HepG2 (cell line): Measurements from ENCODE around the gene ZNF101. TPM values are rescaled to one million over a fixed set of nuclear protein-coding genes. Genes with fewer than 3 reads are reported as not detected.

ENCODE experiments used
- CBX5 ChIP-seq: sonication (generic); formaldehyde crosslinking; IDR thresholded peaks from 2 replicates; pipeline ENCODE4 v1.4.0; 2020; ENCODE audit warnings: missing genetic modification reagents, borderline replicate concordance
- HDAC2 ChIP-seq: sonication (generic); formaldehyde crosslinking; IDR thresholded peaks from 2 replicates; pipeline ENCODE4 v1.4.0; 2020; ENCODE audit warnings: missing genetic modification reagents
- ISL2 ChIP-seq: sonication (generic); formaldehyde crosslinking; IDR thresholded peaks from 2 replicates; pipeline ENCODE4 v1.5.0; 2020; ENCODE audit warnings: missing genetic modification reagents
- MIER2 ChIP-seq: IDR thresholded peaks from 2 replicates; pipeline ENCODE4 v1.6.1; 2016; ENCODE audit warnings: missing biosample characterization, missing genetic modification reagents
- PAF1 ChIP-seq: IDR thresholded peaks from 2 replicates; pipeline ENCODE4 v1.6.1; 2016; ENCODE audit warnings: missing genetic modification reagents, missing compliant biosample characterization
- PRDM4 ChIP-seq: sonication (generic); formaldehyde crosslinking; IDR thresholded peaks from 2 replicates; pipeline ENCODE4 v1.9.0; 2021; ENCODE audit warnings: missing genetic modification reagents, borderline replicate concordance
- TBX3 ChIP-seq: fragments of 450-650 bp; IDR thresholded peaks from 2 replicates; pipeline ENCODE4 v1.6.1; 2017; ENCODE audit warnings: antibody characterized with exemption, mild to moderate bottlenecking, inconsistent platforms, borderline replicate concordance
- ZBTB1 ChIP-seq: sonication (generic); formaldehyde crosslinking; IDR thresholded peaks from 2 replicates; pipeline ENCODE4 v1.4.0; 2020; ENCODE audit warnings: missing genetic modification reagents, borderline replicate concordance
- ZNF142 ChIP-seq: sonication (generic); formaldehyde crosslinking; IDR thresholded peaks from 2 replicates; pipeline ENCODE4 v1.4.0; 2020; ENCODE audit warnings: missing genetic modification reagents
- ZNF230 ChIP-seq: sonication (generic); formaldehyde crosslinking; IDR thresholded peaks from 2 replicates; pipeline ENCODE4 v1.4.0; 2020; ENCODE audit warnings: mild to moderate bottlenecking, missing genetic modification reagents
- ZNF333 ChIP-seq: sonication (generic); formaldehyde crosslinking; IDR thresholded peaks from 2 replicates; pipeline ENCODE4 v1.4.0; 2020; ENCODE audit warnings: mild to moderate bottlenecking, missing genetic modification reagents, borderline replicate concordance
- ZNF33B ChIP-seq: sonication (generic); formaldehyde crosslinking; IDR thresholded peaks from 2 replicates; pipeline ENCODE4 v1.5.1; 2020; ENCODE audit warnings: mild to moderate bottlenecking, missing genetic modification reagents
- ZNF484 ChIP-seq: sonication (generic); formaldehyde crosslinking; IDR thresholded peaks from 2 replicates; pipeline ENCODE4 v1.5.1; 2020; ENCODE audit warnings: mild to moderate bottlenecking, low read depth, missing genetic modification reagents, borderline replicate concordance
- ZNF652 ChIP-seq: IDR thresholded peaks from 2 replicates; pipeline ENCODE4 v1.6.1; 2016; ENCODE audit warnings: low read depth, borderline replicate concordance
- ZNF879 ChIP-seq: sonication (generic); formaldehyde crosslinking; IDR thresholded peaks from 2 replicates; pipeline ENCODE4 v1.8.1; 2023; ENCODE audit warnings: missing genetic modification reagents
- ZSCAN30 ChIP-seq: sonication (generic); formaldehyde crosslinking; IDR thresholded peaks from 2 replicates; pipeline ENCODE4 v1.5.0; 2020; ENCODE audit warnings: mild to moderate bottlenecking, missing genetic modification reagents
- polyA plus RNA-seq, 8 experiments: library from polyadenylated mRNA; depleted of rRNA in 3 of 8; stranded (reverse) in 7 of 8; unstranded in 1 of 8; fragments of >200 nt; fragmentation: Illumina TruSeq in 4 of 8; extraction: Trizol in 4 of 8; gene quantifications; 2 replicates each; pipeline versions ENCODE4 v1.2.1 to v1.2.3, GENCODE V29; 2011 to 2016; ENCODE audit warnings: low read depth in 4 of 8, missing spikeins in 1 of 8, mixed read lengths in 1 of 8; ENCODE audit not compliant: insufficient read depth in 1 of 8
- total RNA-seq, 5 experiments: library from RNA; depleted of rRNA; stranded (reverse); fragments of >200 nt; fragmentation: Illumina TruSeq; extraction: Trizol; gene quantifications; 2 replicates each; pipeline ENCODE4 v1.2.3, GENCODE V29; 2016; ENCODE audit warnings: low read depth in 1 of 5
- TF ChIP-seq, protein P1 (sequence below): sonication (generic); formaldehyde crosslinking; IDR thresholded peaks from 2 replicates; pipeline ENCODE4 v1.4.0; 2020; ENCODE audit warnings: missing genetic modification reagents
- TF ChIP-seq, protein P2 (sequence below): sonication (generic); formaldehyde crosslinking; conservative IDR thresholded peaks from 2 replicates; pipeline ENCODE4 v1.4.0; 2020; ENCODE audit warnings: missing genetic modification reagents

ZNF101 gene
- total and polyA plus RNA-seq, 2 of the 13 experiments (the other 11 are each of a cell fraction or from before 2014, with no cell fraction given) = 12.9 to 28.9 TPM

DNA sequence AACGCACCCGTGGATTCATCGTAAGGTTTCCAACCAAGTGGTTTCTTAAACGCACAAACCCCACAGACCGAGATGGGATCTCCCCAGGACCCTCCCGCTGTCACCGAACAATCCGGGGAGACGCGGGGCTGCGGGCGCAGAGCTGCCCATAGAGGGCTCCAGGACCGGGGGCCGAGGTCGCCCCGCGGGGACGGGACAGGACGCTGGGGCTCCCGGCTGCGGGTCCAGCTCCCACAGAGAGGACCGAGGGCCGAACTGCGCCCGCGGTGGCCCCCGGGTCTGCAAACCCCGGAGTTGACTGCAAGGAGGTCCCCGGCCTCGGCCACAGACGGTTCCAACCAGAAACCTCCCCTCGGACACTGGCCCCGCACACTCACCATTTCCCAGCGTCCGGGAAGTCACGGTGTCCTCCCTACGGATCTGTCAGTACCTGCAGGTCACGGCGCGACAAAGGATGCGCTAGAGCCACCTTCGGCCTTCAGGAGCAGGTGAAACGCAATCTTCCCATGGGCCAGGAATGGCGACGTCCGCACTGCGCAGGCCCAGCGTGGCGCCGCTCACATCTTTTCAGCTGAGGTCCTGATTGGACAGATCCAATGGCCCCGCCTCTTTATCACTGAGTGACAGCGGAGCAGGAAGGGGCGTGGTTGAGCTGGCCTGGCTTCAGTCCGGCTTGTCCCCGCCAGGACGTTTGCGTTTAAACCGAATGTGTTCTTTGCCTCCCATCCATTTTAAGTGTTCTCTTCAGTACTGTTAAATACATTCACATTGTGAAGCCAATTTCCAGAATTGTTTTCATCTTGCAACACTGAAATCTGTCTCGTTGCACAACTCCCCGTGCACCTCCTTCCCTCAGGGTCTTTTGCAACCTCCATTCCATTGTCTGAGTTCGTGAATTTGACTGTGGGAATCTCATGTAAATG, 64.2 kb downstream of the ZNF101 start, which contains the start of gene ZNF14 (continued):
- TF ChIP-seq ZNF142 (CRISPR knock-in tag) (no peak), PAF1 (no peak), ZNF33B (peak; percentile 51; the same call in 1 of the 2 replicates), ISL2 (no peak), TBX3 (no peak), HDAC2 (CRISPR knock-in tag) (peak; percentile 41; the same call in 1 of the 2 replicates), PRDM4 (no peak), MIER2 (0 out of 2 replicates have a peak, but pooled peaks have one; percentile 13), ZNF230 (CRISPR knock-in tag) (0 out of 2 replicates have a peak, but pooled peaks have one; percentile 26), ZSCAN30 (no peak), ZBTB1 (no peak), ZNF879 (CRISPR knock-in tag) (peak; percentile 73; the same call in 1 of the 2 replicates), CBX5 (peak; percentile 28; the same call in 1 of the 2 replicates), ZNF333 (no peak), ZNF652 (no peak), ZNF484 (CRISPR knock-in tag) (no peak)
- TF ChIP-seq, protein P1, sequence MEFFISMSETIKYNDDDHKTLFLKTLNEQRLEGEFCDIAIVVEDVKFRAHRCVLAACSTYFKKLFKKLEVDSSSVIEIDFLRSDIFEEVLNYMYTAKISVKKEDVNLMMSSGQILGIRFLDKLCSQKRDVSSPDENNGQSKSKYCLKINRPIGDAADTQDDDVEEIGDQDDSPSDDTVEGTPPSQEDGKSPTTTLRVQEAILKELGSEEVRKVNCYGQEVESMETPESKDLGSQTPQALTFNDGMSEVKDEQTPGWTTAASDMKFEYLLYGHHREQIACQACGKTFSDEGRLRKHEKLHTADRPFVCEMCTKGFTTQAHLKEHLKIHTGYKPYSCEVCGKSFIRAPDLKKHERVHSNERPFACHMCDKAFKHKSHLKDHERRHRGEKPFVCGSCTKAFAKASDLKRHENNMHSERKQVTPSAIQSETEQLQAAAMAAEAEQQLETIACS (CRISPR knock-in tag) = 0 out of 2 replicates have a peak, but pooled peaks have one; percentile 32
- TF ChIP-seq, protein P2, sequence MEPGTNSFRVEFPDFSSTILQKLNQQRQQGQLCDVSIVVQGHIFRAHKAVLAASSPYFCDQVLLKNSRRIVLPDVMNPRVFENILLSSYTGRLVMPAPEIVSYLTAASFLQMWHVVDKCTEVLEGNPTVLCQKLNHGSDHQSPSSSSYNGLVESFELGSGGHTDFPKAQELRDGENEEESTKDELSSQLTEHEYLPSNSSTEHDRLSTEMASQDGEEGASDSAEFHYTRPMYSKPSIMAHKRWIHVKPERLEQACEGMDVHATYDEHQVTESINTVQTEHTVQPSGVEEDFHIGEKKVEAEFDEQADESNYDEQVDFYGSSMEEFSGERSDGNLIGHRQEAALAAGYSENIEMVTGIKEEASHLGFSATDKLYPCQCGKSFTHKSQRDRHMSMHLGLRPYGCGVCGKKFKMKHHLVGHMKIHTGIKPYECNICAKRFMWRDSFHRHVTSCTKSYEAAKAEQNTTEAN = no peak; the same call in none of the 2 replicates
